ENCODE data around the gene DLG2.

DNA sequence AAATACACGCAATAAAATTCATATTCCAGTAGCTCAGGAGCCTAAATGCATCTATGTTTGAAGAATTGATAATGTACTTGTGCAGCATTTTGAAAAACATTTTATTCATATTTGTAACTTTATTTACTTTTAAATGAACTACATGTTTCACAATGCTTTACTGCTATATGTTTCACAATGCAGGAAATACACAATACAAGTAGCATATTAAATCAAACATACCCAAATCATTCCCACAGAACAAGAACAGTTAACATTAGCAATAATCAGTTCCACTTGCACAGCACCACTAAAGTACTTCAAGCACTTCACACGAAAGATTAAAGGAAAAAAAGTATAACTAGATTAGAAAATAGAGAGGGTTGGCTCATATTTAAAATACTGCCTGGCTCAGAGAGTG is 1997.4 kb downstream of the DLG2 start:
- TF ChIP-seq, protein P1, sequence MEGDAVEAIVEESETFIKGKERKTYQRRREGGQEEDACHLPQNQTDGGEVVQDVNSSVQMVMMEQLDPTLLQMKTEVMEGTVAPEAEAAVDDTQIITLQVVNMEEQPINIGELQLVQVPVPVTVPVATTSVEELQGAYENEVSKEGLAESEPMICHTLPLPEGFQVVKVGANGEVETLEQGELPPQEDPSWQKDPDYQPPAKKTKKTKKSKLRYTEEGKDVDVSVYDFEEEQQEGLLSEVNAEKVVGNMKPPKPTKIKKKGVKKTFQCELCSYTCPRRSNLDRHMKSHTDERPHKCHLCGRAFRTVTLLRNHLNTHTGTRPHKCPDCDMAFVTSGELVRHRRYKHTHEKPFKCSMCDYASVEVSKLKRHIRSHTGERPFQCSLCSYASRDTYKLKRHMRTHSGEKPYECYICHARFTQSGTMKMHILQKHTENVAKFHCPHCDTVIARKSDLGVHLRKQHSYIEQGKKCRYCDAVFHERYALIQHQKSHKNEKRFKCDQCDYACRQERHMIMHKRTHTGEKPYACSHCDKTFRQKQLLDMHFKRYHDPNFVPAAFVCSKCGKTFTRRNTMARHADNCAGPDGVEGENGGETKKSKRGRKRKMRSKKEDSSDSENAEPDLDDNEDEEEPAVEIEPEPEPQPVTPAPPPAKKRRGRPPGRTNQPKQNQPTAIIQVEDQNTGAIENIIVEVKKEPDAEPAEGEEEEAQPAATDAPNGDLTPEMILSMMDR (IDR thresholded peaks at IDR 0.05) = no peak
- TF ChIP-seq POLR2A (IDR thresholded peaks at IDR 0.05) = no peak

Measured in ovary (tissue), 3 donors.